Gastrocnemius medialis (tissue), 4 donors: ENCODE measurements around the gene MADD.

ENCODE experiments used
- CTCF ChIP-seq, 5 experiments: fragments of 450-650 bp in 3 of 5; fragments of 200-600 bp in 2 of 5; sonication (generic) in 2 of 5; IDR thresholded peaks in 4 of 5; conservative IDR thresholded peaks in 1 of 5; 1 replicate in 4 of 5; 2 replicates in 1 of 5; pipeline ENCODE4 v1.5.1; 2016 to 2019; ENCODE audit warnings: antibody characterized with exemption in 5 of 5, mild to moderate bottlenecking in 3 of 5, moderate library complexity in 3 of 5
- POLR2A ChIP-seq, 2 donors: fragments of 450-650 bp; IDR thresholded peaks; one replicate each; pipeline ENCODE4 v1.6.1; 2017; ENCODE audit warnings: antibody characterized with exemption in 2 of 2, mild to moderate bottlenecking in 2 of 2, moderate library complexity in 2 of 2

GRCh38 chr11:47278058-47278457, 8.1 kb downstream of the MADD start:
- TF ChIP-seq CTCF (IDR thresholded peaks at IDR 0.05 in 4 of 5, conservative IDR thresholded peaks at IDR 0.05 in 1 of 5) (no peak), POLR2A (IDR thresholded peaks at IDR 0.05) (no peak)
